Ascending aorta (tissue), 2 donors: ENCODE data around the gene PRXL2A. TPM values are rescaled to one million over a fixed set of nuclear protein-coding genes. Genes with fewer than 3 reads are reported as not detected.

Source experiments
- DNase-seq, 2 donors: peaks; one replicate each; pipeline ENCODE4 v3.0.0-alpha.2; 2019; ENCODE audit warnings: low spot score in 2 of 2
- H3K27ac ChIP-seq, 2 donors: fragments of 200-600 bp; sonication (generic); one replicate each; pipeline ENCODE4 v1.5.1; 2016 to 2017; ENCODE audit warnings: mild to moderate bottlenecking in 1 of 2
- H3K27me3 ChIP-seq: fragments of 200-600 bp; sonication (generic); one replicate; pipeline ENCODE4 v1.5.1; 2017
- H3K36me3 ChIP-seq, 2 donors: fragments of 200-600 bp; sonication (generic); one replicate each; pipeline ENCODE4 v1.5.1; 2016
- H3K4me1 ChIP-seq, 2 donors: fragments of 200-600 bp; sonication (generic); one replicate each; pipeline ENCODE4 v1.5.1; 2016 to 2017; ENCODE audit warnings: mild to moderate bottlenecking in 1 of 2
- H3K4me3 ChIP-seq, 2 donors: fragments of 200-600 bp; sonication (generic); one replicate each; pipeline ENCODE4 v1.5.1; 2016 to 2017; ENCODE audit warnings: mild to moderate bottlenecking in 1 of 2
- H3K9me3 ChIP-seq, 2 donors: fragments of 200-600 bp; sonication (generic); one replicate each; pipeline ENCODE4 v1.5.1; 2016
- CTCF ChIP-seq, 3 experiments: fragments of 200-600 bp in 2 of 3; fragments of 450-650 bp in 1 of 3; sonication (generic) in 2 of 3; IDR thresholded peaks; one replicate each; pipeline ENCODE4 v1.5.1; 2016 to 2019; ENCODE audit warnings: antibody characterized with exemption in 3 of 3, mild to moderate bottlenecking in 1 of 3, moderate library complexity in 1 of 3
- intact Hi-C: fragments of 100-400 bp; cut with DNase I; formaldehyde crosslinking; loops from one replicate; pipeline ENCODE4 v1.15.1; 2023
- total RNA-seq: library from RNA; depleted of rRNA; stranded (reverse); fragments of >200 nt; gene quantifications from one replicate; pipeline ENCODE4 v1.1.0, GENCODE V29; 2016

PRXL2A gene
- total RNA-seq, 1 donor from 2014 or later = 22.7 TPM

GRCh38 chr10:80437227-80437626 lies 28.9 kb downstream of the PRXL2A start:
- H3K36me3 ChIP-seq = peaks cover 0 to 3% of the 10 kb centered on the region in 2 donors

GRCh38 chr10:80441831-80442230 lies 33.5 kb downstream of the PRXL2A start:
- Histone ChIP-seq H3K4me3 (no peak overlapping the region), H3K27me3 (no peaks in the 10 kb centered on the region), H3K4me1 (no peaks in the 10 kb centered on the region), H3K9me3 (no peaks in the 10 kb centered on the region), H3K27ac (no peak overlapping the region), H3K36me3 (no peaks in the 10 kb centered on the region)
- TF ChIP-seq CTCF (IDR thresholded peaks at IDR 0.05) = no peak
- DNase-seq = no peak
- intact Hi-C loops = loop anchor here (5.0 kb wide), 1 partner anchor 60 kb away; no protein-coding TSS in a partner anchor

More at GRCh38 chr10:80437227-80437626, 28.9 kb downstream of the PRXL2A start:
- no peak for DNase-seq
- TF ChIP-seq CTCF (IDR thresholded peaks at IDR 0.05) = no peak
- no peaks in the 10 kb centered on the region for H3K4me1 ChIP-seq
- no peak overlapping the region for H3K4me3 ChIP-seq
- intact Hi-C loops = no loop called here
- no peak overlapping the region for H3K27ac ChIP-seq
- H3K9me3 ChIP-seq = no peaks in the 10 kb centered on the region
- no peaks in the 10 kb centered on the region for H3K27me3 ChIP-seq

- Histone ChIP-seq H3K27ac (no peak overlapping the region), H3K4me1 (no peaks in the 10 kb centered on the region), H3K36me3 (no peaks in the 10 kb centered on the region), H3K27me3 (no peaks in the 10 kb centered on the region), H3K9me3 (no peaks in the 10 kb centered on the region), H3K4me3 (no peak overlapping the region)
- no peak for DNase-seq
- TF ChIP-seq CTCF (IDR thresholded peaks at IDR 0.05) = no peak
- intact Hi-C loops = loop anchor here (5.0 kb wide), 1 partner anchor 61 kb away; no protein-coding TSS in a partner anchor
Measured at GRCh38 chr10:80442879-80443278, 34.5 kb downstream of the PRXL2A start.

GRCh38 chr10:80443531-80443974 lies 35.2 kb downstream of the PRXL2A start:
- H3K36me3 ChIP-seq = no peaks in the 10 kb centered on the region
- TF ChIP-seq CTCF (IDR thresholded peaks at IDR 0.05) = peak in 1 of 3 experiments; percentile 26
- H3K27ac ChIP-seq = no peak overlapping the region
- DNase-seq = no peak
- H3K4me1 ChIP-seq = no peaks in the 10 kb centered on the region
- no peaks in the 10 kb centered on the region for H3K27me3 ChIP-seq
- no peaks in the 10 kb centered on the region for H3K9me3 ChIP-seq
- H3K4me3 ChIP-seq = no peak overlapping the region
- intact Hi-C loops = loop anchor here (5.0 kb wide), 1 partner anchor 61 kb away; no protein-coding TSS in a partner anchor

- H3K27ac ChIP-seq = no peak overlapping the region
Measured at GRCh38 chr10:80444124-80444523, 35.8 kb downstream of the PRXL2A start.

More at GRCh38 chr10:80444124-80444523, 35.8 kb downstream of the PRXL2A start:
- Histone ChIP-seq H3K27me3 (no peaks in the 10 kb centered on the region), H3K4me3 (no peak overlapping the region), H3K9me3 (no peaks in the 10 kb centered on the region), H3K4me1 (no peaks in the 10 kb centered on the region), H3K36me3 (no peaks in the 10 kb centered on the region)
- DNase-seq = no peak
- no peak for TF ChIP-seq CTCF (IDR thresholded peaks at IDR 0.05)
- intact Hi-C loops = loop anchor here (1.0 to 5.0 kb wide), 2 partner anchors 61 to 62 kb away; no protein-coding TSS in a partner anchor
